ENCODE results near the gene RTCB. TPM values are rescaled to one million over a fixed set of nuclear protein-coding genes. Genes with fewer than 3 reads are reported as not detected.

The RTCB gene
- polyA plus RNA-seq (ENCODE audit: insufficient read length) = 56.4 TPM

GRCh38 chr22:32411829-32412592, at the start of gene RTCB:
Gene RTCB, minus strand, starts transcription at chr22:32412247. Its CDS starts 91 bp downstream, at chr22:32412156.
- DNase-seq = peak; percentile 97

- DNase-seq = no peak
These were observed 45.0 kb upstream of the RTCB start for GRCh38 chr22:32457031-32457430.

DNA sequence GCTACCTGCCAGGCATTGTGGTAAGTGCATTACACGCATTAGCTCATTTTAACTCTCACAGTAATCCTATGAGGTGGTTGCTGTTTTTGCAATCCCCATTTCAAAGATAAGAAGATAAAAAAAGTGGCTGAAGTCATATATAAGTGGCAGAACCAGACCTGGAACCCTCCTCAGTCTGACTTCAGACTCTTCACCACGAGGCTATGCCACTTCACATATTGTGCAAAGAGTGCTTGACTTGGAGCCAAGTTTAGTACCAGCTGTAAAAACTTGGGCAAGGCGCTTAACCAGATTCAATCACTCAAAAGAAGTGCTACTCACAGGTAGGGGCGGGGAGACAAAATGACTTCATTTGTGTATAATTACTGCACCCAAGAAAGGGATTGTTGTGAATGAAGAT, 36.9 kb upstream of the RTCB start:
- no peak for DNase-seq

DNA sequence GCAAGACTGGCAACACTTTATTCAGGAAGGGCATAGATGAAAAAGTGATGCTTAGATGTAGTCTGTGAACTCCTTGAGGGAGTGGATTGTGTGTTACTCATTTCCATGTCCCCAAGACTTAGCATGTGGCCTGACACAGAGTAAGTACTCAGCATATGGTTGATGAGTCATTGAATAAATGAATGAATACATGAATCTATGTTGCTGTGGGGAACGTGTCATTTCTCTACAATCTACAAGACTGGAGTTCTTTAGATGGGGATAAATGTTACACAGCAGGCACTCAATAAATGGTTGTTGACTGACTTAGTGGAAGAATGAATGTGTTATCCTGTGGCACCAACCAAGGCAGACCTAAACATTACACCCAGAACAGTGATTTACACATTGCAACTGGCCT, 34.3 kb upstream of the RTCB start:
- DNase-seq = no peak

DNA sequence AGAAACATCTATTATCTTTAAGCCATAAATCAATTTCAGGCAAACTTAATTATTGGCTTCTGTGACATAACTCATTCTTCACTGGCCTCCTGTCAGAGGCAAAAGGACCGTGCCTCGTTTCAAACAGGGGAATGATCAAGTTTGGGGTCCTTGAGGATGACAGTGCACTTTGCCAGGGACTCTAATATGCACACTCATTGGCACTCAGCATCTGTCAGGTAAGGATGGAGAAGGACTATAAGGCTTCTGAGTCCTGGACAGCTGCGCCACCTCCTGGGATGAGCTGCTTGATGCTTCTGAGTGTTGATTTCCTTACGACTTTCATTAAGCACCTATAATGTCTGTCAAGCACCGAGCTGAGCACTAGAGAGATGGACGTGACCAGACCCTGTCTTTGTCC, 32.0 kb upstream of the RTCB start:
- no peak for DNase-seq

- DNase-seq = no peak
These were observed 18.3 kb upstream of the RTCB start for GRCh38 chr22:32430352-32430751.

DNA sequence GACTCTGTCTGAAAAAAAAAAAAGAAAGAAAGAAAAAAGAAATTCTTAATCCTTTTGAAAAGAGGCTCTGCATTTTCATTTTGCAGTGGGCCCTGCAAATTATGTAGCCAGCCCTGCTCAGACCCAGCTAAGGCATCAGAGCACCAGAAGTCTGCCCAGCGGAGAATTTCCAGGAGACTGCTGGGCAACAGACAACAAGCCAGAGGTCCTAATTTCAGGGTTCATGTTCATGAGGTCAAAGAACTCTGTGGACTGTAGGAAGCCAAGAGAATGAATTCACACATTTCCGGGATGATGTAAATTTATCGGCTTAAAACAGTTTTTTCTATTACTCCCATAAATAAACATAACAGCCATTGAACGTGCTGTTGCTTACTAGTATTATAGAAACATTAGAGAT, 14.8 kb upstream of the RTCB start:
- DNase-seq = no peak

- DNase-seq = no peak
These were observed 11.6 kb upstream of the RTCB start for GRCh38 chr22:32423664-32424063.

- no peak for DNase-seq
These were observed 10.0 kb upstream of the RTCB start for GRCh38 chr22:32422062-32422461.

- no peak for DNase-seq
These were observed 9.4 kb upstream of the RTCB start for GRCh38 chr22:32421484-32421883.

GRCh38 chr22:32417906-32418305, 5.9 kb upstream of the RTCB start:
- DNase-seq = no peak

DNA sequence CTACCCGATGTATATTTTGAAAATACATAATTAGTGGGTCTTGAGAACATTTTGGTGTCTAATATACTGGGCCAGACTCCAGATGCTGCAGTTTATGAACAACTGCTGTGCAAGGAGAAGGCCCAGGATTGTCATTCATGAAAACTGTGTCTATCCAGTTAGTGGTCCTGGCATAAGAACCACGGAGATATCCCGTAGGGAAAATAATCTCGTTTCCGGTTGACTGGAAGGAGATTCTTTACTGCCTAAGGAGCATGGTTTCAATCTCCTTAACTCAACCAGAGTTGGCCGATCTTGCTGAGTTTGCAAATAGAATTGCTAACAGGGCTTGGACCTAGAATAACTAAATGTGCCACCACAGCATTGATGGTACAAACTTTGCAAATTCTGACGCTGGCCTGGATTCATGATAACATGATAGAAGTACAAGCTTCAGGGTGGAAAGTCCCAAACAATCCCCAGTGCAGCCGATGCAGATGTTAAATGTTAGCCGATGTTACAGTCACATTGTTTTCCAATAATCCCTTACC, 4.6 kb upstream of the RTCB start:
- DNase-seq = no peak

DNA sequence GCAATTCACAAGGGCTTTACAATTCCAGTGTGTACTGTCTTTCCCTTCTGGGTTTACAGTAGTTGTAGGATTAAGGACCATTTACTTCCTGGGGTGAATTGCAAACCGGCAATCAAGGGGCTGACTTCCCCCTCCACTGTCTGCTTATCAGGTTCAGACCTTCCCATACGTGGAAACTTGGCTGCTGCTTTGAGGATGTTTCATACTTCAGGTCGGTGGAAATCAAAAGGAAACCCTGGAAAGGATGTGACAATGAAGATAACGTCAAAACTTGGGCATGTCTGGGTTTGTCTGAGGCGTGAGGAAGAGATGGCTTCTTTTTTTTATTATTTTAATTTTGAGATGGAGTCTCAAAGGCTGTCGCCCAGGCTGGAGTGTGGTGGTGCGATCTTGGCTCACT, 2.1 kb upstream of the RTCB start:
- no peak for DNase-seq

GRCh38 chr22:32413719-32414118, 1.7 kb upstream of the RTCB start:
- no peak for DNase-seq

- DNase-seq = peak; percentile 4
These were observed 645 bp downstream of the RTCB start for GRCh38 chr22:32411402-32411801.

DNA sequence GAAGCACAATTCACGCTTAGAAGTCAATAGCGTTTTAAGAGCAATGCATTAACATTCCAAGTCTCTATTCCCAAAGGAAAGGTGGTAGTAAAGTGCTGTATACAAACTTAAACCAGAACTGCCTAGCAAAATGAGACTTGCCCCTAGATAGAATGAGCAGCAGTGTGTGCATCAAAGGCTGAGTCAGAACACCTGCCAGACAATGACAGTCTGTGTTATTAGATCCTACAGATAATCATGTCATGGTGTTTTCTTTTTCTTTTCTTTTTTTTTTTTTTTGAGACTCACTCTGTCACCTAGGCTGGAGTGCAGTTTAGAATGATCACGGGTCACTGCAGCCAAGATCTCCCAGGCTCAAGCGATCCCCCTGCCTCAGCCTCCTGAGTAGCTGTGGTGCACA, 1.6 kb downstream of the RTCB start:
- DNase-seq = no peak

DNA sequence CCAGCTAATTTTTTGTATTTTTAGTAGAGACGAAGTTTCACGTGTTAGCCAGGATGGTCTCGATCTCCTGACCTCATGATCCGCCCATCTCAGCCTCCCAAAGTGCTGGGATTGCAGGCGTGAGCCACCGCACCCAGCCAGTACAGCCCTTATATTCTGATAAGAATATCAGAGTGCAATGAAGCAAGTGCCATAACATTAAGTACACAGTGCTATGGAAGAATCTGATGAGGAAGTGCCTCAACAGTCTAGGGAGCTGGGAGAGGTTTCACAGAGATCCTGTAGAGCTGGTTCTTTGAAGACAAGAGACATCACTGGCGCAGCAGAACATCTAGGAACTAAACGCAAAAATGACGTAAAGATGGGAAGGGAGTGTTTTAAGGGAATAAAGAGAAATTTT, 2.1 kb downstream of the RTCB start:
- DNase-seq = no peak

GRCh38 chr22:32407936-32408335, 4.1 kb downstream of the RTCB start:
- DNase-seq = no peak

DNA sequence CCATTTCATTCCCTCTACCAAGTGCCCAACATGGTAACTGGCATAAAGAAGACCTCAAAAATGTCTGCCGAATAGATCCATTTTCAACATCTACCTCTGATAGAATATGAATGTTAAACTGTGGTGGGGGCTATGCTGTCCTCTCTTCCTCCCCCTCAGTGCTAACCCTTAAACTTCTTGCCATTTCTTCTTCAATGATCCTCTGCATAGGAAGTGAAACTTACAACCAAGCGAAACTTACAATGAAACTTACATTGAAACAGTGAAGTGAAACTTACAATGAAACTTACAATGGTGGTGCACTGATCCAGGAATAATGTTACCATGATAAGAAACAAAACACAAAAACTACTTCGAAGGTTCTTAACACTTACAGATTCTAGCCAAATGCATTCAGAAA, 4.7 kb downstream of the RTCB start:
- DNase-seq = peak; percentile 15

GRCh38 chr22:32404021-32404420, 8.0 kb downstream of the RTCB start:
- DNase-seq = no peak

DNA sequence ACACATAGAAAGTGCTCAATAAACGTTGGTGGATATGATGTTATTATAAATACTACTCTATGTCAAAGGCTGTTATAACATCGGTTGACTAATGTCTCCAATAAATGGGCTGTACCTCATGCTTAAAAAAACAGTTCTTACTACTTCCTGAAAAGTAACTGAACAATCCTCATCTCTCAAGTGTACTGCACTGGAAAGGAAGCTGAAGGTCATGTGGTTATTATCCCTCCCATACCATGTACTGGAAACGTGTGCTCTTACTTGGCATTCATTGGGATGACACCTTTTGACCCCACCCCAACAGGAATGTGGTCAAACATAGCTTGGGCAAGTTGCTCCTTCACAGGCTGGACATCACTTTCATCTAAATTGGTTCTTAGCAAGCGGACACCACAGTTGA, 10.6 kb downstream of the RTCB start:
- DNase-seq = no peak

- no peak for DNase-seq
These were observed 15.3 kb downstream of the RTCB start for GRCh38 chr22:32396746-32397145.

- no peak for DNase-seq
These were observed 15.8 kb downstream of the RTCB start for GRCh38 chr22:32396255-32396654.

DNA sequence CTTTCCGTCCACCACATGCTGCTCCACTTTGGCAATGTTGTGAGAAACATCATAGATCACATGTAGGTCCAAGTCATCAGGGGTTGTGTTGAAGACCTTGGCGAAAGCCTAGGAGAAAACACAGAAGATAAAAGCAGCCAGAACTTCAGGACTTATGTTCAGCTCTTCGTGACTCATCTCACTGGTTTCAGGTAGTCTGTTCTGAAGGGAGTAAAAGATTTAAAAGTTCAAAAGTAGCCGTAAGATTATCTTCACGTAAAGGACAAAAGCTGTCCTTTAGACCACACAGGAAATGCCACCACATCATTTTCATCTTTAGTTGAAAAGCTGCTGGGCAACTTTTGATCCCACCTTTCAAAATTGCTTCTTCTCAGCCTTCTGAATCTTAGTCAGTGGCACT, 16.9 kb downstream of the RTCB start:
- no peak for DNase-seq

DNA sequence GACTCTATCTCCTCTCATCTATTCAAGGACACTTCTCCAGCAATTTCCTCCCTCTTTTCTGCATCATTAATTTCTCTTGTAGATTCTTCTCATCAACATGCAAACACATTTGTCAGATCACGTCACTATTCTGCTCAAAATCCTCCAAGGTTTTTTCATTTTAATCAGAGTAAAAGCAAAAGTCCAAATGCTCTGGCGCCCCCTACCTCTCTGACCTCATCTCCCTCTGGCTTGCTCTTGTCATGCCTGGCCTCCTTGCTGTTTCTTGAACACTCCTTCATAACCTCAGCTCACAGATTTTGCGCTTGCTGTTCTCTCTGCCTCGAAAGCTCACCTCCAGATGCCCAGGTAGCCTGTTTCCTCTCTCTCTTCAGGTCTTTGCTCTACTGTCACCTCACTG, 22.4 kb downstream of the RTCB start:
- peak; percentile 18 for DNase-seq

All from hindlimb muscle (tissue), 1 donor.